A549 (cell line): ENCODE data around the gene LAMP1. TPM values are rescaled to one million over a fixed set of nuclear protein-coding genes. Genes with fewer than 3 reads are reported as not detected.

Experiments used
- ATAC-seq, 2 experiments: fragments of 200-7000 bp in 1 of 2; fragments of >200 bp in 1 of 2; cut with Nextera tagmentation in 1 of 2; cut with Tn5 transposase in 1 of 2; 3 replicates each; pipeline versions ENCODE4 v1.8.0 to v1.9.1; 2018 to 2020; ENCODE audit warnings: mild to moderate bottlenecking in 1 of 2, moderate library complexity in 1 of 2
- CTCF ChIA-PET: fragments of 300-600 bp; sonication (Branson Sonifier 250); formaldehyde crosslinking; extraction: SDS; loops from one replicate; lab custom pipeline; 2021; ENCODE audit warnings: antibody characterized with exemption, inconsistent platforms; lab: Yijun Ruan, JAX
- POLR2A ChIA-PET: fragments of 350-600 bp; formaldehyde crosslinking; extraction: SDS; loops from one replicate; lab custom pipeline; 2021; ENCODE audit warnings: antibody characterized with exemption, inconsistent platforms; lab: Yijun Ruan, JAX
- DNase-seq, 2 experiments: peaks; one replicate each; pipeline versions ENCODE4 v3.0.0 to v3.0.0-alpha.2; 2011 to 2016; ENCODE audit warnings: low read depth in 1 of 2, low spot score in 1 of 2
- FAIRE-seq: peaks from 2 replicates; lab custom pipeline; 2011; peaks lifted over from hg19 to GRCh38; lab: Jason Lieb, UNC
- H3K27ac ChIP-seq, 2 experiments: fragments of >200 bp; sonication (Bioruptor Twin); formaldehyde crosslinking; 3 replicates each; pipeline ENCODE4 v1.5.1; 2016 to 2017
- H3K4me1 ChIP-seq: fragments of >200 bp; sonication (Bioruptor Twin); formaldehyde crosslinking; 3 replicates; pipeline ENCODE4 v1.6.1; 2016
- H3K4me2 ChIP-seq: fragments of >200 bp; sonication (Bioruptor Twin); formaldehyde crosslinking; 3 replicates; pipeline ENCODE4 v1.6.1; 2016
- H3K4me3 ChIP-seq: fragments of >200 bp; sonication (Bioruptor Twin); formaldehyde crosslinking; 3 replicates; pipeline ENCODE4 v1.5.1; 2016
- H3K9me3 ChIP-seq: fragments of >200 bp; sonication (Bioruptor Twin); formaldehyde crosslinking; 3 replicates; pipeline ENCODE4 v1.6.1; 2016
- CEBPB ChIP-seq, 2 experiments: fragments of >200 bp in 1 of 2; sonication (Bioruptor Twin) in 1 of 2; formaldehyde crosslinking in 1 of 2; IDR thresholded peaks; 2 replicates each; pipeline ENCODE4 v1.6.1; 2012 to 2016
- EP300 ChIP-seq, 2 experiments: fragments of >200 bp; sonication (Bioruptor Twin); formaldehyde crosslinking; IDR thresholded peaks; 2 replicates in 1 of 2; 3 replicates in 1 of 2; pipeline ENCODE4 v1.6.1; 2016 to 2017
- FOSL2 ChIP-seq, 2 experiments: fragments of 450-650 bp in 1 of 2; fragments of >200 bp in 1 of 2; sonication (Bioruptor Twin) in 1 of 2; formaldehyde crosslinking; IDR thresholded peaks; 2 replicates each; pipeline versions ENCODE4 v1.5.0 to v1.6.1; 2016 to 2020; ENCODE audit warnings: mild to moderate bottlenecking in 1 of 2, moderate library complexity in 1 of 2
- HEYL ChIP-seq: fragments of 250-450 bp; sonication (Bioruptor Pico); IDR thresholded peaks from 2 replicates; pipeline ENCODE4 v1.8.0; 2021; ENCODE audit warnings: mild to moderate bottlenecking, moderate library complexity
- NFE2L2 ChIP-seq: fragments of 150-350 bp; conservative IDR thresholded peaks from 2 replicates; pipeline ENCODE4 v1.6.1; 2014; ENCODE audit warnings: low read length
- POLR2AphosphoS2 ChIP-seq: conservative IDR thresholded peaks from 2 replicates; pipeline ENCODE4 v1.6.1; 2012; ENCODE audit warnings: low read length, improper control_type of control experiment, inconsistent platforms
- RARB ChIP-seq: fragments of 250-450 bp; sonication (Bioruptor Pico); IDR thresholded peaks from 2 replicates; pipeline ENCODE4 v1.8.0; 2021; ENCODE audit warnings: mild to moderate bottlenecking, moderate library complexity
- SREBF2 ChIP-seq: fragments of 450-650 bp; IDR thresholded peaks from 2 replicates; pipeline ENCODE4 v1.6.1; 2014; ENCODE audit warnings: mild to moderate bottlenecking, moderate library complexity
- TFCP2L1 ChIP-seq: fragments of 250-450 bp; sonication (Bioruptor Pico); IDR thresholded peaks from 2 replicates; pipeline ENCODE4 v1.5.0; 2021; ENCODE audit warnings: mild to moderate bottlenecking
- ZC3H11A ChIP-seq: fragments of 450-650 bp; IDR thresholded peaks from 2 replicates; pipeline ENCODE4 v1.6.1; 2014; ENCODE audit warnings: antibody characterized with exemption, mild to moderate bottlenecking
- ZNF302 ChIP-seq: fragments of 250-450 bp; sonication (Bioruptor Pico); IDR thresholded peaks from 2 replicates; pipeline ENCODE4 v1.9.0; 2021; ENCODE audit warnings: inconsistent platforms, mild to moderate bottlenecking, moderate library complexity
- WGBS: methylation state at CpG from one replicate; pipeline ENCODE4 v1.1.6; 2017; ENCODE audit errors: missing lambda C conversion rate; 5-methylcytosine and 5-hydroxymethylcytosine counted together
- polyA plus RNA-seq, 4 experiments: library from polyadenylated mRNA; depleted of rRNA in 3 of 4; stranded (reverse); fragments of >200 nt; fragmentation: RNase III in 1 of 4; extraction: RNeasy Plus Mini Kit Qiagen cat#74134 plus additional on column Dnase treatment in 1 of 4; gene quantifications; 2 replicates in 3 of 4; 3 replicates in 1 of 4; pipeline ENCODE4 v1.2.3, GENCODE V29; 2011 to 2017
- TF ChIP-seq, protein P1 (sequence below): fragments of >200 bp; sonication (Bioruptor Twin); formaldehyde crosslinking; IDR thresholded peaks from 3 replicates; pipeline ENCODE4 v1.6.1; 2016
- TF ChIP-seq, protein P2 (sequence below): IDR thresholded peaks from 2 replicates; pipeline ENCODE4 v1.6.1; 2012
- TF ChIP-seq, protein P3 (sequence below): fragments of 250-450 bp; sonication (Bioruptor Pico); IDR thresholded peaks from 2 replicates; pipeline ENCODE4 v1.5.0; 2020; ENCODE audit warnings: low read depth, mild to moderate bottlenecking, moderate library complexity

LAMP1 gene
- polyA plus RNA-seq, 2 of the 4 experiments (the other 2 are of a cell fraction): 58.7 to 114 TPM

DNA sequence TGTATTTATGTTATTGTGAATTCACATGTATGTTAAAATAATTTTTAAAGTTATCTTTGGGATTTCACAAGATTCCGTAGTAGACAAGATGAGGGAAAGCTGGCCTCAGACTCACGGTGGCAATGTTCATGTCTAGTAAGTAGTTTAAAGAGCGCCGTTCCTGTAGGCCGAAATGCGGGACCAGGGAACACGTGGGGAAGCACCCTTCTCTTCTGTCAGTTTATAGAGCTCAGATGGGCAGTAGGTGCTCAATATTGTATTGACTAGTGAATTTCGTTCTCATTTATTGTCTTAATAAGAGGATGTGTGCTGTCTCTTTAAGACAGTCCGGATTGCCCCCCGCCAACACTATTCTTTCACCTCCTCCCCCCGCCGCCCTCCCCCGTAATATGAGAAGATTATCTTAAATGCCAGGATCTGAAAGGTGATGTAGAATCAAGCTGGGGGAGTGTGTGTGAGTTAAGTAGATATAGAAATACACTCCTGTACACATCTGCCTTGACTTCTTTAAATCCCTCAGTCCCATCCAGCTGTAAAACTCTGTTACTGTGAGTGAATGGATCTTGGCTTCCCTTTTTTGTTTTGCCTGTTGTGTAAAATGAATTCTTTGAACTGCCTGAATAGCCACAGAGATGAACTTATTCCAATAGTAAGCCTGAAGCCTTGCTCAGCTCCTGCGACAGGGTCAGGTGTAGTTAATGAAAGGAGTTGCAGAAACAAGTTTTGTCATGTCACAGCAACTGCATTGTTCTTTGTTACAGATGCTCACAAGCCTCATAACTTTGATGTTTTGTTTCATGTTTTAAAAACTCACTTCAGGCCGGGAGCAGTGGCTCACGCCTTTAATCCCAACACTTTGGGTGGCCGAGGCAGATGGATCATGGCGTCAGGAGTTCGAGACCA, 1.3 kb downstream of the LAMP1 start:
- Histone ChIP-seq H3K9me3 (no peaks in the 10 kb centered on the region), H3K27ac (peak overlapping the region in 1 of 2 experiments; percentile 99; a peak in 3 of 6 replicates), H3K4me2 (peak overlapping the region; percentile 81), H3K4me1 (peaks cover 11% of the 10 kb centered on the region; the same call in 2 of the 3 replicates), H3K4me3 (peak overlapping the region; percentile 97)
- TF ChIP-seq RARB (CRISPR knock-in tag) (no peak), FOSL2 (IDR thresholded peaks at IDR 0.05) (no peak), FOSL2 (CRISPR knock-in tag; IDR thresholded peaks at IDR 0.05) (no peak), ZNF302 (CRISPR knock-in tag) (no peak), TFCP2L1 (CRISPR knock-in tag) (no peak)
- TF ChIP-seq, protein P1, sequence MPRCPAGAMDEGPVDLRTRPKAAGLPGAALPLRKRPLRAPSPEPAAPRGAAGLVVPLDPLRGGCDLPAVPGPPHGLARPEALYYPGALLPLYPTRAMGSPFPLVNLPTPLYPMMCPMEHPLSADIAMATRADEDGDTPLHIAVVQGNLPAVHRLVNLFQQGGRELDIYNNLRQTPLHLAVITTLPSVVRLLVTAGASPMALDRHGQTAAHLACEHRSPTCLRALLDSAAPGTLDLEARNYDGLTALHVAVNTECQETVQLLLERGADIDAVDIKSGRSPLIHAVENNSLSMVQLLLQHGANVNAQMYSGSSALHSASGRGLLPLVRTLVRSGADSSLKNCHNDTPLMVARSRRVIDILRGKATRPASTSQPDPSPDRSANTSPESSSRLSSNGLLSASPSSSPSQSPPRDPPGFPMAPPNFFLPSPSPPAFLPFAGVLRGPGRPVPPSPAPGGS: no peak
- WGBS: 31% methylated on average over 19 of the region's 19 CpGs
- DNase-seq (no peak), ATAC-seq (no peak; a peak in 1 of 6 replicates), FAIRE-seq (no peak)
- CTCF ChIA-PET: interaction anchor here (0.8 to 1.2 kb wide), 2 partner anchors 75 to 95 kb away, joined by 3 to 4 read pairs; no protein-coding TSS in a partner anchor
- POLR2A ChIA-PET: interaction anchor here (0.6 to 1.4 kb wide), 2 partner anchors 56 to 89 kb away, joined by 3 to 10 read pairs; partner anchors contain the start of genes CUL4A and PCID2

DNA sequence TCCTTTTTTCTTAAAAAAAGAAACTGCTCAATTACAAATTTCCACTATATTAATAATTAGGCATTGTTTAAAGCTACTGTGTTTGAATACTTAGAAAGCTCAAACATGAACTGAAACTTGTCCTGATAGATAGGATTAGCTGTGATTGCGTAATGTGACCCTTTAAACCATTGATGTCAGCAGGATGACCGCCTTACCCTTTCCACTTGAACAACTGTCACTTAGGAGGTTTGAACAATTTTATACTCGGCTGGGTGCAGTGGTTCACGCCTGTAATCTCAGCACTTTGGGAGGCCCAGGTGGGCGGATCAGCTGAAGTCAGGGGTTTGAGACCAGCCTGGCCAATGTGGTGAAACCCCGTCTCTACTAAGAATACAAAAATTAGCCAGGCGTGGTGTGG, 2.9 kb downstream of the LAMP1 start:
- no peaks in the 10 kb centered on the region for H3K9me3 ChIP-seq
- no peak overlapping the region for H3K4me2 ChIP-seq
- DNase-seq: no peak
- TF ChIP-seq CEBPB (IDR thresholded peaks at IDR 0.05) (peak; percentile 71 to 81; a peak in 3 of 4 replicates), EP300 (IDR thresholded peaks at IDR 0.05) (no peak), POLR2AphosphoS2 (no peak)
- TF ChIP-seq, protein P2, sequence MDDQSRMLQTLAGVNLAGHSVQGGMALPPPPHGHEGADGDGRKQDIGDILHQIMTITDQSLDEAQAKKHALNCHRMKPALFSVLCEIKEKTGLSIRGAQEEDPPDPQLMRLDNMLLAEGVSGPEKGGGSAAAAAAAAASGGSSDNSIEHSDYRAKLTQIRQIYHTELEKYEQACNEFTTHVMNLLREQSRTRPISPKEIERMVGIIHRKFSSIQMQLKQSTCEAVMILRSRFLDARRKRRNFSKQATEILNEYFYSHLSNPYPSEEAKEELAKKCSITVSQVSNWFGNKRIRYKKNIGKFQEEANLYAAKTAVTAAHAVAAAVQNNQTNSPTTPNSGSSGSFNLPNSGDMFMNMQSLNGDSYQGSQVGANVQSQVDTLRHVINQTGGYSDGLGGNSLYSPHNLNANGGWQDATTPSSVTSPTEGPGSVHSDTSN: no peak
- no peak overlapping the region for H3K4me3 ChIP-seq
- no peak for FAIRE-seq
- no peak overlapping the region for H3K27ac ChIP-seq
- H3K4me1 ChIP-seq: peaks cover 11% of the 10 kb centered on the region; the same call in 2 of the 3 replicates
- 84% methylated on average over 6 of the region's 7 CpGs for WGBS
- ATAC-seq: no peak
- ChIA-PET CTCF (interaction anchor here (0.7 kb wide), 2 partner anchors 11 to 214 kb away, joined by 3 read pairs; no protein-coding TSS in a partner anchor), POLR2A (no interaction called here)

DNA sequence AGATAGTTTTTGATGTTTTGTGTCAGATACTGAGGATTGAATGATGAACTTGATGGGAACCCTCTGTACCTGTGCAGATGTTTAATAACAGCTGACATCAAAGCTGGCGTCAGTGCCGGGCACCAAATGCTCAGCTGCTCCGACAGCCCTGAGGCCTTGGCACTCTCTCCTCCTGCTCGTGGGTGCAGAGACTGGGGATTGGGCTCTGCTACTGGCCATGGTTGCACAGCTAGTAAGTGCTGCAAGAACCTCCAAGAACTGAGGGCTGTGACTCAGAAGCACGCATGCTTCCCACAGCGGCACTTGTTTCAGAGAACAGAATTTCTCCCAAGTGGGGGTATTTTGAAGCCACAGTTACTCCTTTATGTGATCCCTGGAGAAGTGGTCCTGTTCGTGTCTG, 5.9 kb downstream of the LAMP1 start:
- CTCF ChIA-PET: no interaction called here
- WGBS: 83% methylated on average over 4 of the region's 7 CpGs
- Histone ChIP-seq H3K27ac (no peak overlapping the region), H3K4me2 (no peak overlapping the region), H3K9me3 (no peaks in the 10 kb centered on the region), H3K4me3 (no peak overlapping the region), H3K4me1 (peaks cover 8% of the 10 kb centered on the region; the same call in 2 of the 3 replicates)
- FAIRE-seq (no peak), ATAC-seq (no peak), DNase-seq (no peak)
- TF ChIP-seq ZC3H11A (no peak), NFE2L2 (no peak), SREBF2 (no peak)
- TF ChIP-seq, protein P1: no peak
- POLR2A ChIA-PET: no interaction called here

DNA sequence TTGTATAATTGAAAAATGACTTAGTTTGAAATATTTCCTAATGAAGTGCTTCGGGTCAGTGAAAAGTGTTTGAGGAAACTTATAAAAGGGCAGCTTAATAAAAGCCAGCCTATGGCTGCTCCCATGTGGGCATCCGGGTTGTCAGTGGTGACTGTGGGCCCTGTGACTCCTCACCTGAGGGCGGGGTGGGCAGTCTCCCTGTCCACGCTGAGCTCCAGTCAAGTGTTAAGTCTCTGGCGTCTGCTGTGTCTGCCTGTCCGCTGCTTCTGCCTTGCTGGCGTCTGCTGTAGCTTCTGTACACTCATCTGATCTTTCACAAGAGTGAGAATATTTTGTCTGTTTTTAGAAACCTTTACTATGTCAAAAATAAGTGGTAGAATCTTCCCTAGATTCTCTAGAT, 7.1 kb downstream of the LAMP1 start:
- FAIRE-seq: no peak

More for the DNA sequence above, 7.1 kb downstream of the LAMP1 start:
- 87% methylated on average over 7 of the region's 7 CpGs for WGBS
- POLR2A ChIA-PET: interaction anchor here (0.6 kb wide), 1 partner anchor 35 kb away, joined by 6 read pairs; no protein-coding TSS in a partner anchor
- Histone ChIP-seq H3K4me3 (no peak overlapping the region), H3K4me1 (no peaks in the 10 kb centered on the region), H3K4me2 (no peak overlapping the region), H3K9me3 (no peaks in the 10 kb centered on the region), H3K27ac (no peak overlapping the region)
- ATAC-seq (no peak), DNase-seq (no peak)
- TF ChIP-seq HEYL (CRISPR knock-in tag) (no peak), FOSL2 (IDR thresholded peaks at IDR 0.05) (no peak), FOSL2 (CRISPR knock-in tag; IDR thresholded peaks at IDR 0.05) (no peak)
- TF ChIP-seq, protein P3, sequence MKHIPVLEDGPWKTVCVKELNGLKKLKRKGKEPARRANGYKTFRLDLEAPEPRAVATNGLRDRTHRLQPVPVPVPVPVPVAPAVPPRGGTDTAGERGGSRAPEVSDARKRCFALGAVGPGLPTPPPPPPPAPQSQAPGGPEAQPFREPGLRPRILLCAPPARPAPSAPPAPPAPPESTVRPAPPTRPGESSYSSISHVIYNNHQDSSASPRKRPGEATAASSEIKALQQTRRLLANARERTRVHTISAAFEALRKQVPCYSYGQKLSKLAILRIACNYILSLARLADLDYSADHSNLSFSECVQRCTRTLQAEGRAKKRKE (CRISPR knock-in tag): no peak
- CTCF ChIA-PET: interaction anchor here (0.5 kb wide), 1 partner anchor 96 kb away, joined by 3 read pairs; no protein-coding TSS in a partner anchor
